ENCODE data around the gene LRCH1. TPM values are rescaled to one million over a fixed set of nuclear protein-coding genes. Genes with fewer than 3 reads are reported as not detected.

LRCH1 gene
- polyA plus RNA-seq, 1 donor: 16.3 TPM

- no peaks in the 10 kb centered on the region for H3K27me3 ChIP-seq (ENCODE audit: control insufficient read depth, insufficient read depth, low read length)
- no peaks in the 10 kb centered on the region for H3K36me3 ChIP-seq (ENCODE audit: control insufficient read depth, insufficient read depth, low read length)
- H3K4me1 ChIP-seq (ENCODE audit: control insufficient read depth, insufficient read depth, low read length): peaks cover 3% of the 10 kb centered on the region
- no peak overlapping the region for H3K27ac ChIP-seq (ENCODE audit: low read length)
- no peak overlapping the region for H3K4me3 ChIP-seq (ENCODE audit: low read length)
- no peak for DNase-seq
- H3K9me3 ChIP-seq (ENCODE audit: control insufficient read depth, low read depth, low read length): no peaks in the 10 kb centered on the region
Measured at GRCh38 chr13:46592385-46592784, 39.4 kb downstream of the LRCH1 start.

- no peak for DNase-seq
- no peak overlapping the region for H3K27ac ChIP-seq (ENCODE audit: low read length)
- H3K4me3 ChIP-seq (ENCODE audit: low read length): no peak overlapping the region
- no peaks in the 10 kb centered on the region for H3K27me3 ChIP-seq (ENCODE audit: control insufficient read depth, insufficient read depth, low read length)
- H3K9me3 ChIP-seq (ENCODE audit: control insufficient read depth, low read depth, low read length): no peaks in the 10 kb centered on the region
- WGBS (ENCODE audit: insufficient coverage, low lambda C conversion rate): 93% methylated on average over 3 of the region's 11 CpGs
- H3K4me1 ChIP-seq (ENCODE audit: control insufficient read depth, insufficient read depth, low read length): no peaks in the 10 kb centered on the region
- H3K36me3 ChIP-seq (ENCODE audit: control insufficient read depth, insufficient read depth, low read length): no peaks in the 10 kb centered on the region
Measured at GRCh38 chr13:46593398-46593797, 40.4 kb downstream of the LRCH1 start.

- H3K4me1 ChIP-seq (ENCODE audit: control insufficient read depth, insufficient read depth, low read length): no peaks in the 10 kb centered on the region
- no peaks in the 10 kb centered on the region for H3K27me3 ChIP-seq (ENCODE audit: control insufficient read depth, insufficient read depth, low read length)
- 100% methylated on average over 3 of the region's 5 CpGs for WGBS (ENCODE audit: insufficient coverage, low lambda C conversion rate)
- DNase-seq: no peak
- H3K36me3 ChIP-seq (ENCODE audit: control insufficient read depth, insufficient read depth, low read length): no peaks in the 10 kb centered on the region
- H3K4me3 ChIP-seq (ENCODE audit: low read length): no peak overlapping the region
- no peaks in the 10 kb centered on the region for H3K9me3 ChIP-seq (ENCODE audit: control insufficient read depth, low read depth, low read length)
- no peak overlapping the region for H3K27ac ChIP-seq (ENCODE audit: low read length)
Measured at GRCh38 chr13:46594374-46595078, 41.6 kb downstream of the LRCH1 start.

- H3K9me3 ChIP-seq (ENCODE audit: control insufficient read depth, low read depth, low read length): no peaks in the 10 kb centered on the region
- no peaks in the 10 kb centered on the region for H3K36me3 ChIP-seq (ENCODE audit: control insufficient read depth, insufficient read depth, low read length)
- DNase-seq: no peak
- no peaks in the 10 kb centered on the region for H3K4me1 ChIP-seq (ENCODE audit: control insufficient read depth, insufficient read depth, low read length)
- no CpG with 5 or more reads among the region's 6 CpGs for WGBS (ENCODE audit: insufficient coverage, low lambda C conversion rate)
- no peak overlapping the region for H3K27ac ChIP-seq (ENCODE audit: low read length)
- no peaks in the 10 kb centered on the region for H3K27me3 ChIP-seq (ENCODE audit: control insufficient read depth, insufficient read depth, low read length)
- no peak overlapping the region for H3K4me3 ChIP-seq (ENCODE audit: low read length)
Measured at GRCh38 chr13:46595136-46595884, 42.3 kb downstream of the LRCH1 start.

GRCh38 chr13:46595885-46596275, 42.9 kb downstream of the LRCH1 start:
- Histone ChIP-seq H3K36me3 (ENCODE audit: control insufficient read depth, insufficient read depth, low read length) (no peaks in the 10 kb centered on the region), H3K4me1 (ENCODE audit: control insufficient read depth, insufficient read depth, low read length) (no peaks in the 10 kb centered on the region), H3K9me3 (ENCODE audit: control insufficient read depth, low read depth, low read length) (no peaks in the 10 kb centered on the region), H3K4me3 (ENCODE audit: low read length) (no peak overlapping the region), H3K27ac (ENCODE audit: low read length) (no peak overlapping the region), H3K27me3 (ENCODE audit: control insufficient read depth, insufficient read depth, low read length) (no peaks in the 10 kb centered on the region)
- 89% methylated on average over 1 of the region's 1 CpG for WGBS (ENCODE audit: insufficient coverage, low lambda C conversion rate)
- DNase-seq: no peak

GRCh38 chr13:46596466-46596865, 43.5 kb downstream of the LRCH1 start:
- H3K27me3 ChIP-seq (ENCODE audit: control insufficient read depth, insufficient read depth, low read length): no peaks in the 10 kb centered on the region
- no peaks in the 10 kb centered on the region for H3K36me3 ChIP-seq (ENCODE audit: control insufficient read depth, insufficient read depth, low read length)
- no peaks in the 10 kb centered on the region for H3K4me1 ChIP-seq (ENCODE audit: control insufficient read depth, insufficient read depth, low read length)
- no peaks in the 10 kb centered on the region for H3K9me3 ChIP-seq (ENCODE audit: control insufficient read depth, low read depth, low read length)
- H3K4me3 ChIP-seq (ENCODE audit: low read length): no peak overlapping the region
- WGBS (ENCODE audit: insufficient coverage, low lambda C conversion rate): 100% methylated on average over 1 of the region's 6 CpGs
- H3K27ac ChIP-seq (ENCODE audit: low read length): no peak overlapping the region
- DNase-seq: no peak

- no peaks in the 10 kb centered on the region for H3K4me1 ChIP-seq (ENCODE audit: control insufficient read depth, insufficient read depth, low read length)
- no peak overlapping the region for H3K4me3 ChIP-seq (ENCODE audit: low read length)
- no peaks in the 10 kb centered on the region for H3K27me3 ChIP-seq (ENCODE audit: control insufficient read depth, insufficient read depth, low read length)
- WGBS (ENCODE audit: insufficient coverage, low lambda C conversion rate): 100% methylated on average over 1 of the region's 7 CpGs
- no peaks in the 10 kb centered on the region for H3K36me3 ChIP-seq (ENCODE audit: control insufficient read depth, insufficient read depth, low read length)
- no peaks in the 10 kb centered on the region for H3K9me3 ChIP-seq (ENCODE audit: control insufficient read depth, low read depth, low read length)
- DNase-seq: no peak
- no peak overlapping the region for H3K27ac ChIP-seq (ENCODE audit: low read length)
Measured at GRCh38 chr13:46598140-46598819, 45.3 kb downstream of the LRCH1 start.

- no peak overlapping the region for H3K4me3 ChIP-seq (ENCODE audit: low read length)
- WGBS (ENCODE audit: insufficient coverage, low lambda C conversion rate): 100% methylated on average over 1 of the region's 2 CpGs
- H3K27ac ChIP-seq (ENCODE audit: low read length): no peak overlapping the region
Measured at GRCh38 chr13:46598820-46599180, 45.8 kb downstream of the LRCH1 start.

GRCh38 chr13:46600943-46601311, 48.0 kb downstream of the LRCH1 start:
- no peaks in the 10 kb centered on the region for H3K27me3 ChIP-seq (ENCODE audit: control insufficient read depth, insufficient read depth, low read length)
- WGBS (ENCODE audit: insufficient coverage, low lambda C conversion rate): 80% methylated on average over 1 of the region's 3 CpGs
- no peak overlapping the region for H3K27ac ChIP-seq (ENCODE audit: low read length)
- no peaks in the 10 kb centered on the region for H3K9me3 ChIP-seq (ENCODE audit: control insufficient read depth, low read depth, low read length)
- DNase-seq: no peak
- no peaks in the 10 kb centered on the region for H3K36me3 ChIP-seq (ENCODE audit: control insufficient read depth, insufficient read depth, low read length)
- no peak overlapping the region for H3K4me3 ChIP-seq (ENCODE audit: low read length)
- no peaks in the 10 kb centered on the region for H3K4me1 ChIP-seq (ENCODE audit: control insufficient read depth, insufficient read depth, low read length)

More at GRCh38 chr13:46598820-46599180, 45.8 kb downstream of the LRCH1 start:
- H3K36me3 ChIP-seq (ENCODE audit: control insufficient read depth, insufficient read depth, low read length): no peaks in the 10 kb centered on the region
- no peaks in the 10 kb centered on the region for H3K9me3 ChIP-seq (ENCODE audit: control insufficient read depth, low read depth, low read length)
- no peaks in the 10 kb centered on the region for H3K4me1 ChIP-seq (ENCODE audit: control insufficient read depth, insufficient read depth, low read length)
- no peak for DNase-seq
- H3K27me3 ChIP-seq (ENCODE audit: control insufficient read depth, insufficient read depth, low read length): no peaks in the 10 kb centered on the region

GRCh38 chr13:46602531-46602930, 49.6 kb downstream of the LRCH1 start:
- WGBS (ENCODE audit: insufficient coverage, low lambda C conversion rate): no CpG with 5 or more reads among the region's 4 CpGs
- Histone ChIP-seq H3K27me3 (ENCODE audit: control insufficient read depth, insufficient read depth, low read length) (no peaks in the 10 kb centered on the region), H3K36me3 (ENCODE audit: control insufficient read depth, insufficient read depth, low read length) (no peaks in the 10 kb centered on the region), H3K4me3 (ENCODE audit: low read length) (no peak overlapping the region), H3K9me3 (ENCODE audit: control insufficient read depth, low read depth, low read length) (no peaks in the 10 kb centered on the region), H3K27ac (ENCODE audit: low read length) (no peak overlapping the region), H3K4me1 (ENCODE audit: control insufficient read depth, insufficient read depth, low read length) (peaks cover 10% of the 10 kb centered on the region)
- DNase-seq: no peak

All from large intestine (tissue), 3 donors.